Measurements from ENCODE around the gene HSH2D. TPM values are rescaled to one million over a fixed set of nuclear protein-coding genes. Genes with fewer than 3 reads are reported as not detected.

The HSH2D gene
- total and polyA plus RNA-seq, 10 of the 15 experiments (the other 5 are each of a cell fraction or from before 2014, with no cell fraction given), result 22.0 to 145 (median 89.3) TPM

DNA sequence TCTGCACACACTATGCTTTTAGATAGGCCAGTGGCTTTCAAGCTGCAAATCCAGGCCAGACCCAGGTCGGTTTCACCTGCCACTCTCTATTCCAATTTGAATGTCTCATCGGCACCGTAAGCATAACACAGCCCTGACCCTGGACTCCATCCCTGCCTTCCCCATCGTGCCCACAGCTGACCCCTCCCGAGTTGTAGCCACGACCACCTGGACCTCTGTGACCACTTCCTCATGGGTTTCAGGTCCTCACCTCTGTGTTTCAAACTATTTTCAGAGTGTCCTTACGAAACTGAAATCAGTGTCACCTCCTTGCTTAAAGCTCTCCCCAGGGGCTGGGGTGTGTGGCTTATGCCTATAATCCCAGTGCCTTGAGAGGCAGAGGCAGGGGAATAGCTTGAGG, 9.0 kb upstream of the HSH2D start (continued):
- TF ChIP-seq ZNF217 (IDR thresholded peaks at IDR 0.05) (no peak), CREB1 (IDR thresholded peaks at IDR 0.05; ENCODE audit: low read depth) (no peak), EZH2 (IDR thresholded peaks at IDR 0.05; ENCODE audit: borderline replicate concordance, control insufficient read depth, low read depth, low read length) (no peak), MEF2A (IDR thresholded peaks at IDR 0.05; ENCODE audit: insufficient read depth, low read depth, low read length) (peak; percentile 37; the same call in 1 of the 2 replicates), IKZF2 (IDR thresholded peaks at IDR 0.05) (peak; percentile 76 to 81; a peak in 3 of 4 replicates), WRNIP1 (IDR thresholded peaks at IDR 0.05; ENCODE audit: borderline replicate concordance, low read depth, low read length) (no peak), CHD2 (IDR thresholded peaks at IDR 0.05; ENCODE audit: borderline replicate concordance, low read depth, low read length) (no peak), NFYB (IDR thresholded peaks at IDR 0.05; ENCODE audit: insufficient read depth, low read depth, low read length) (no peak)
- TF ChIP-seq, protein P1, sequence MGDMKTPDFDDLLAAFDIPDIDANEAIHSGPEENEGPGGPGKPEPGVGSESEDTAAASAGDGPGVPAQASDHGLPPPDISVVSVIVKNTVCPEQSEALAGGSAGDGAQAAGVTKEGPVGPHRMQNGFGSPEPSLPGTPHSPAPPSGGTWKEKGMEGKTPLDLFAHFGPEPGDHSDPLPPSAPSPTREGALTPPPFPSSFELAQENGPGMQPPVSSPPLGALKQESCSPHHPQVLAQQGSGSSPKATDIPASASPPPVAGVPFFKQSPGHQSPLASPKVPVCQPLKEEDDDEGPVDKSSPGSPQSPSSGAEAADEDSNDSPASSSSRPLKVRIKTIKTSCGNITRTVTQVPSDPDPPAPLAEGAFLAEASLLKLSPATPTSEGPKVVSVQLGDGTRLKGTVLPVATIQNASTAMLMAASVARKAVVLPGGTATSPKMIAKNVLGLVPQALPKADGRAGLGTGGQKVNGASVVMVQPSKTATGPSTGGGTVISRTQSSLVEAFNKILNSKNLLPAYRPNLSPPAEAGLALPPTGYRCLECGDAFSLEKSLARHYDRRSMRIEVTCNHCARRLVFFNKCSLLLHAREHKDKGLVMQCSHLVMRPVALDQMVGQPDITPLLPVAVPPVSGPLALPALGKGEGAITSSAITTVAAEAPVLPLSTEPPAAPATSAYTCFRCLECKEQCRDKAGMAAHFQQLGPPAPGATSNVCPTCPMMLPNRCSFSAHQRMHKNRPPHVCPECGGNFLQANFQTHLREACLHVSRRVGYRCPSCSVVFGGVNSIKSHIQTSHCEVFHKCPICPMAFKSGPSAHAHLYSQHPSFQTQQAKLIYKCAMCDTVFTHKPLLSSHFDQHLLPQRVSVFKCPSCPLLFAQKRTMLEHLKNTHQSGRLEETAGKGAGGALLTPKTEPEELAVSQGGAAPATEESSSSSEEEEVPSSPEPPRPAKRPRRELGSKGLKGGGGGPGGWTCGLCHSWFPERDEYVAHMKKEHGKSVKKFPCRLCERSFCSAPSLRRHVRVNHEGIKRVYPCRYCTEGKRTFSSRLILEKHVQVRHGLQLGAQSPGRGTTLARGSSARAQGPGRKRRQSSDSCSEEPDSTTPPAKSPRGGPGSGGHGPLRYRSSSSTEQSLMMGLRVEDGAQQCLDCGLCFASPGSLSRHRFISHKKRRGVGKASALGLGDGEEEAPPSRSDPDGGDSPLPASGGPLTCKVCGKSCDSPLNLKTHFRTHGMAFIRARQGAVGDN (IDR thresholded peaks at IDR 0.05), result no peak
- TF ChIP-seq, protein P2, sequence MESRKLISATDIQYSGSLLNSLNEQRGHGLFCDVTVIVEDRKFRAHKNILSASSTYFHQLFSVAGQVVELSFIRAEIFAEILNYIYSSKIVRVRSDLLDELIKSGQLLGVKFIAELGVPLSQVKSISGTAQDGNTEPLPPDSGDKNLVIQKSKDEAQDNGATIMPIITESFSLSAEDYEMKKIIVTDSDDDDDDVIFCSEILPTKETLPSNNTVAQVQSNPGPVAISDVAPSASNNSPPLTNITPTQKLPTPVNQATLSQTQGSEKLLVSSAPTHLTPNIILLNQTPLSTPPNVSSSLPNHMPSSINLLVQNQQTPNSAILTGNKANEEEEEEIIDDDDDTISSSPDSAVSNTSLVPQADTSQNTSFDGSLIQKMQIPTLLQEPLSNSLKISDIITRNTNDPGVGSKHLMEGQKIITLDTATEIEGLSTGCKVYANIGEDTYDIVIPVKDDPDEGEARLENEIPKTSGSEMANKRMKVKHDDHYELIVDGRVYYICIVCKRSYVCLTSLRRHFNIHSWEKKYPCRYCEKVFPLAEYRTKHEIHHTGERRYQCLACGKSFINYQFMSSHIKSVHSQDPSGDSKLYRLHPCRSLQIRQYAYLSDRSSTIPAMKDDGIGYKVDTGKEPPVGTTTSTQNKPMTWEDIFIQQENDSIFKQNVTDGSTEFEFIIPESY (IDR thresholded peaks at IDR 0.05), result no peak
- TF ChIP-seq, protein P3, sequence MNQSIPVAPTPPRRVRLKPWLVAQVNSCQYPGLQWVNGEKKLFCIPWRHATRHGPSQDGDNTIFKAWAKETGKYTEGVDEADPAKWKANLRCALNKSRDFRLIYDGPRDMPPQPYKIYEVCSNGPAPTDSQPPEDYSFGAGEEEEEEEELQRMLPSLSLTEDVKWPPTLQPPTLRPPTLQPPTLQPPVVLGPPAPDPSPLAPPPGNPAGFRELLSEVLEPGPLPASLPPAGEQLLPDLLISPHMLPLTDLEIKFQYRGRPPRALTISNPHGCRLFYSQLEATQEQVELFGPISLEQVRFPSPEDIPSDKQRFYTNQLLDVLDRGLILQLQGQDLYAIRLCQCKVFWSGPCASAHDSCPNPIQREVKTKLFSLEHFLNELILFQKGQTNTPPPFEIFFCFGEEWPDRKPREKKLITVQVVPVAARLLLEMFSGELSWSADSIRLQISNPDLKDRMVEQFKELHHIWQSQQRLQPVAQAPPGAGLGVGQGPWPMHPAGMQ (IDR thresholded peaks at IDR 0.05; ENCODE audit: borderline replicate concordance), result no peak
- TF ChIP-seq, protein P4, sequence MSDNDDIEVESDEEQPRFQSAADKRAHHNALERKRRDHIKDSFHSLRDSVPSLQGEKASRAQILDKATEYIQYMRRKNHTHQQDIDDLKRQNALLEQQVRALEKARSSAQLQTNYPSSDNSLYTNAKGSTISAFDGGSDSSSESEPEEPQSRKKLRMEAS (IDR thresholded peaks at IDR 0.05; ENCODE audit: low read depth, low read length), result no peak
- TF ChIP-seq, protein P5, sequence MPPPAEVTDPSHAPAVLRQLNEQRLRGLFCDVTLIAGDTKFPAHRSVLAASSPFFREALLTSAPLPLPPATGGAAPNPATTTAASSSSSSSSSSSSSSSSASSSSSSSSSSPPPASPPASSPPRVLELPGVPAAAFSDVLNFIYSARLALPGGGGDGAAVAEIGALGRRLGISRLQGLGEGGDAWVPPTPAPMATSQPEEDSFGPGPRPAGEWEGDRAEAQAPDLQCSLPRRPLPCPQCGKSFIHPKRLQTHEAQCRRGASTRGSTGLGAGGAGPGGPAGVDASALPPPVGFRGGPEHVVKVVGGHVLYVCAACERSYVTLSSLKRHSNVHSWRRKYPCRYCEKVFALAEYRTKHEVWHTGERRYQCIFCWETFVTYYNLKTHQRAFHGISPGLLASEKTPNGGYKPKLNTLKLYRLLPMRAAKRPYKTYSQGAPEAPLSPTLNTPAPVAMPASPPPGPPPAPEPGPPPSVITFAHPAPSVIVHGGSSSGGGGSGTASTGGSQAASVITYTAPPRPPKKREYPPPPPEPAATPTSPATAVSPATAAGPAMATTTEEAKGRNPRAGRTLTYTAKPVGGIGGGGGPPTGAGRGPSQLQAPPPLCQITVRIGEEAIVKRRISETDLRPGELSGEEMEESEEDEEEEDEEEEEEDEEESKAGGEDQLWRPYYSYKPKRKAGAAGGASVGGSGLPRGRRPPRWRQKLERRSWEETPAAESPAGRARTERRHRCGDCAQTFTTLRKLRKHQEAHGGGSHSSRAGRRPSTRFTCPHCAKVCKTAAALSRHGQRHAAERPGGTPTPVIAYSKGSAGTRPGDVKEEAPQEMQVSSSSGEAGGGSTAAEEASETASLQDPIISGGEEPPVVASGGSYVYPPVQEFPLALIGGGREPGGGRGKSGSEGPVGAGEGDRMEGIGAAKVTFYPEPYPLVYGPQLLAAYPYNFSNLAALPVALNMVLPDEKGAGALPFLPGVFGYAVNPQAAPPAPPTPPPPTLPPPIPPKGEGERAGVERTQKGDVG (CRISPR knock-in tag; IDR thresholded peaks at IDR 0.05), result no peak
- TF ChIP-seq, protein P6, sequence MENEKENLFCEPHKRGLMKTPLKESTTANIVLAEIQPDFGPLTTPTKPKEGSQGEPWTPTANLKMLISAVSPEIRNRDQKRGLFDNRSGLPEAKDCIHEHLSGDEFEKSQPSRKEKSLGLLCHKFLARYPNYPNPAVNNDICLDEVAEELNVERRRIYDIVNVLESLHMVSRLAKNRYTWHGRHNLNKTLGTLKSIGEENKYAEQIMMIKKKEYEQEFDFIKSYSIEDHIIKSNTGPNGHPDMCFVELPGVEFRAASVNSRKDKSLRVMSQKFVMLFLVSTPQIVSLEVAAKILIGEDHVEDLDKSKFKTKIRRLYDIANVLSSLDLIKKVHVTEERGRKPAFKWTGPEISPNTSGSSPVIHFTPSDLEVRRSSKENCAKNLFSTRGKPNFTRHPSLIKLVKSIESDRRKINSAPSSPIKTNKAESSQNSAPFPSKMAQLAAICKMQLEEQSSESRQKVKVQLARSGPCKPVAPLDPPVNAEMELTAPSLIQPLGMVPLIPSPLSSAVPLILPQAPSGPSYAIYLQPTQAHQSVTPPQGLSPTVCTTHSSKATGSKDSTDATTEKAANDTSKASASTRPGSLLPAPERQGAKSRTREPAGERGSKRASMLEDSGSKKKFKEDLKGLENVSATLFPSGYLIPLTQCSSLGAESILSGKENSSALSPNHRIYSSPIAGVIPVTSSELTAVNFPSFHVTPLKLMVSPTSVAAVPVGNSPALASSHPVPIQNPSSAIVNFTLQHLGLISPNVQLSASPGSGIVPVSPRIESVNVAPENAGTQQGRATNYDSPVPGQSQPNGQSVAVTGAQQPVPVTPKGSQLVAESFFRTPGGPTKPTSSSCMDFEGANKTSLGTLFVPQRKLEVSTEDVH (IDR thresholded peaks at IDR 0.05; ENCODE audit: low read depth, partially characterized antibody), result no peak
